ENCODE data around the gene AFAP1. TPM values are rescaled to one million over a fixed set of nuclear protein-coding genes. Genes with fewer than 3 reads are reported as not detected.

The AFAP1 gene
- total RNA-seq, 4 donors from 2014 or later = 8.2 to 55.0 (median 28.9) TPM

- intact Hi-C loops (cut with DNase I; ENCODE audit: low total_unique reads) = no loop called here
- Histone ChIP-seq H3K27me3 (no peaks in the 10 kb centered on the region), H3K9me3 (no peaks in the 10 kb centered on the region), H3K27ac (no peak overlapping the region), H3K4me3 (no peak overlapping the region), H3K36me3 (no peaks in the 10 kb centered on the region), H3K4me1 (peaks cover 0 to 3% of the 10 kb centered on the region in 2 donors)
- no peak for TF ChIP-seq POLR2A (IDR thresholded peaks at IDR 0.05)
- TF ChIP-seq, protein P1, sequence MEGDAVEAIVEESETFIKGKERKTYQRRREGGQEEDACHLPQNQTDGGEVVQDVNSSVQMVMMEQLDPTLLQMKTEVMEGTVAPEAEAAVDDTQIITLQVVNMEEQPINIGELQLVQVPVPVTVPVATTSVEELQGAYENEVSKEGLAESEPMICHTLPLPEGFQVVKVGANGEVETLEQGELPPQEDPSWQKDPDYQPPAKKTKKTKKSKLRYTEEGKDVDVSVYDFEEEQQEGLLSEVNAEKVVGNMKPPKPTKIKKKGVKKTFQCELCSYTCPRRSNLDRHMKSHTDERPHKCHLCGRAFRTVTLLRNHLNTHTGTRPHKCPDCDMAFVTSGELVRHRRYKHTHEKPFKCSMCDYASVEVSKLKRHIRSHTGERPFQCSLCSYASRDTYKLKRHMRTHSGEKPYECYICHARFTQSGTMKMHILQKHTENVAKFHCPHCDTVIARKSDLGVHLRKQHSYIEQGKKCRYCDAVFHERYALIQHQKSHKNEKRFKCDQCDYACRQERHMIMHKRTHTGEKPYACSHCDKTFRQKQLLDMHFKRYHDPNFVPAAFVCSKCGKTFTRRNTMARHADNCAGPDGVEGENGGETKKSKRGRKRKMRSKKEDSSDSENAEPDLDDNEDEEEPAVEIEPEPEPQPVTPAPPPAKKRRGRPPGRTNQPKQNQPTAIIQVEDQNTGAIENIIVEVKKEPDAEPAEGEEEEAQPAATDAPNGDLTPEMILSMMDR (IDR thresholded peaks at IDR 0.05) = no peak
- no peak for DNase-seq
Measured at GRCh38 chr4:7979652-7979968, 39.9 kb upstream of the AFAP1 start.

- TF ChIP-seq, protein P1 (IDR thresholded peaks at IDR 0.05) = no peak
- TF ChIP-seq POLR2A (IDR thresholded peaks at IDR 0.05) = no peak
- intact Hi-C loops (cut with DNase I; ENCODE audit: low total_unique reads) = no loop called here
- H3K27me3 ChIP-seq = no peaks in the 10 kb centered on the region
- H3K4me1 ChIP-seq = peaks cover 0 to 3% of the 10 kb centered on the region in 2 donors
- H3K27ac ChIP-seq = no peak overlapping the region
- H3K36me3 ChIP-seq = no peaks in the 10 kb centered on the region
- H3K9me3 ChIP-seq = no peaks in the 10 kb centered on the region
- DNase-seq = no peak
- H3K4me3 ChIP-seq = no peak overlapping the region
Measured at GRCh38 chr4:7978907-7979651, 39.4 kb upstream of the AFAP1 start.

GRCh38 chr4:7978489-7978888 lies 38.8 kb upstream of the AFAP1 start:
- no peak for TF ChIP-seq POLR2A (IDR thresholded peaks at IDR 0.05)
- TF ChIP-seq, protein P1 (IDR thresholded peaks at IDR 0.05) = no peak
- Histone ChIP-seq H3K27me3 (no peaks in the 10 kb centered on the region), H3K27ac (peak overlapping the region in 1 of 2 donors; percentile 2), H3K36me3 (no peaks in the 10 kb centered on the region), H3K9me3 (no peaks in the 10 kb centered on the region), H3K4me1 (peaks cover 0 to 3% of the 10 kb centered on the region in 2 donors), H3K4me3 (no peak overlapping the region)
- intact Hi-C loops (cut with DNase I; ENCODE audit: low total_unique reads) = no loop called here
- no peak for DNase-seq

DNA sequence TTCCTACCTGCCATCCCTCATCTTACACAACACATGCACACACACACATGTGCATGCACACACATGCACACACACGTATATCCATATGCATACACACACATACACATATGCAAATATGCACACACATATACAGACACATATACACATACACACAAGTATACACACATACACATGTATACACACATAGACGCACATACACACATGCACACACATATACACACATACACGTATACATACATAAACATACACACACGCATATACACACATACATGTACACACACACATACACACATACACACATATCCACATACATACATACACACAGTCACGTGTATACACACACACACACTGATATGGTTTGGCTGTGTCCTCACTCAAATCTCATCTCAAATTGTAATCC lies 37.0 kb upstream of the AFAP1 start:
- TF ChIP-seq, protein P1 (IDR thresholded peaks at IDR 0.05) = no peak
- no peak for TF ChIP-seq POLR2A (IDR thresholded peaks at IDR 0.05)
- peaks cover 0 to 3% of the 10 kb centered on the region in 2 donors for H3K4me1 ChIP-seq
- no peak for DNase-seq
- H3K36me3 ChIP-seq = no peaks in the 10 kb centered on the region
- no peak overlapping the region for H3K4me3 ChIP-seq
- no peaks in the 10 kb centered on the region for H3K9me3 ChIP-seq
- intact Hi-C loops (cut with DNase I; ENCODE audit: low total_unique reads) = no loop called here
- H3K27ac ChIP-seq = no peak overlapping the region
- H3K27me3 ChIP-seq = no peaks in the 10 kb centered on the region

DNA sequence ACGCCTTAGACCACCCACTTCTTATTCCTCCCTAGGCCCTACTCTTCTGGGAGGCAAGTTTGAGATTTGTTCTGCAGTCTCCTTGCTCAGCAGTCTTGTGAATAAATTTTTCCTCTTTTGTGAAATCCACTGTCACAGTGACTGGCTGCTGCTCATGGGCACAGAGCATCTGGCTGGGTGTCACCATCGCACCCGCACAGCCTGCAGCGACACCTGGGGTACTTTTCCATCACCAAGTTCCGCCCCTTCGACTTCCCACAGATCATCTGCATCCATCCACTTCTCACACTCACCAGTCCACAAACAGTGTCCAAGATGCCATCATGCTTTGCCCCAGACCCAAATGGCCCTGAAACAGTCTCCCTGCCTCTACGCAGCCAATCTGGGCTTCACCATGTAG lies 36.4 kb upstream of the AFAP1 start:
- no peak overlapping the region for H3K4me3 ChIP-seq
- peaks cover 0 to 3% of the 10 kb centered on the region in 2 donors for H3K4me1 ChIP-seq
- no peak for DNase-seq
- H3K9me3 ChIP-seq = no peaks in the 10 kb centered on the region
- intact Hi-C loops (cut with DNase I; ENCODE audit: low total_unique reads) = no loop called here
- TF ChIP-seq POLR2A (IDR thresholded peaks at IDR 0.05) = no peak
- TF ChIP-seq, protein P1 (IDR thresholded peaks at IDR 0.05) = no peak
- H3K27ac ChIP-seq = no peak overlapping the region
- H3K36me3 ChIP-seq = no peaks in the 10 kb centered on the region
- no peaks in the 10 kb centered on the region for H3K27me3 ChIP-seq

All from uterus (tissue), 4 donors.